8988T (cell line): ENCODE data around the gene RPP40.
"Not testable (repeated sequence)": the region's sequence is repeated elsewhere in the genome, so short reads cannot be mapped to it uniquely, and the experiment has no call there.

Experiments
- DNase-seq: peaks from one replicate; pipeline ENCODE4 v3.0.0; 2011

RPP40 gene

DNA sequence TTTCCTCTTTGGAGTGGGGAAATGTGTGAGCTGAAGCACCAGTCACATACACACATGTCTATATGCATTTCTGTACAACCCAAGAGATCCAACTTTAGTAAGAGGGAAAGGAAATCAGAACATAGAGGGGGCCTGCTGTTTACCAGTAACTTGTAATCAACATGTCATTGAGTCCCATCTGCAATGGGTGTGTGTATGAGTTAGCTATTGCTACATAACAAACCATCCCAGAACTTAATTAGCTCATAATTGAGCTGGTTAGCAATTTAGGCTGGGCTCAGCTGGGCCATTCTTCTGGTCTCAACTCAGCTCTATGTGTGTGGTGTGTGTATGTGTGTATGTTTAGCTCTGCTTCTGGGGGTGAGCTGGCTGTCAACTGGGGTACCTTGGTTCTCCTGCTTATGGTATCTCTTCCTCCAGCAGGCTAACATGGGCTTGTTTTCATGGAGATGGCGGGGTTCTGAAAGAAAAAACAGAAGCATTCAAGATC, 10.3 kb upstream of the RPP40 start:
- DNase-seq: no peak

DNA sequence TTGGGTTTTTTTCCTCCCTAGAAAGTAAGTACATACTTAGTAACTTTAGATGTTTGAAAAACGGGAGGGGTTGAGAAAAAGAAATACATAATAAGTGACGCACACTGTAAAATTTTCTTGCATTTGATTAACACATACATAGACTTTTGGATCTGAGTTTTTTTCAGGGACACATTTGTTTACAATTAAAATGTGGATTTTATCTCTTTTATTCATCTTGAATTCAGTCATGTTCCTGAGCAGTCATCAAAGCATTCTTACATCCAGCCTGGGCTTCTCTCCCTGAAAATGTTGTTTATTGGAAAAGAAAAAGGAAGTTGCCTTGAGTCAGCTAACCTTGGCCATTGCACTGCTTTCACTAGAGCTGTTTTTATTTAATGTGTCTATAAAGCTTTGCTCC, 8.7 kb upstream of the RPP40 start:
- DNase-seq: no peak

DNA sequence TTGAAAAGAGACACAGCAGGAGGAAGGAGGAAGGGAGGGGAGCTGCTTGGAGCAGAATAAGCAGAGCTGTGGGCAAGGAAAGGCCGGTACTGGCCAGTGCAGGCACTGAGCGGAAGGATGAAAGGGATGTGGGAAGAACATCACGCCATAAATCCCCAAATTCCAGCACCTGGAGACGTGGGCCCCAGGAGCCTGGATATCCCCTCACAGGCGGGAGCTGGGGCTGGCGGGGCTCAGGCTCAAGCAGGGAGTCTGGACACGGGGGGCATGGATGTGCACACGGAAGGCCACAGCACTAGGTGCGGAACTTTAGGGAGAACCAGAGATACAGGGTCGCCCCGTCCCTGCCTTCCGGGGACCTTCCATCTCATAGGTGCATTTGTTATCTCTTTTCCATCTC, 7.5 kb upstream of the RPP40 start:
- DNase-seq: no peak

DNA sequence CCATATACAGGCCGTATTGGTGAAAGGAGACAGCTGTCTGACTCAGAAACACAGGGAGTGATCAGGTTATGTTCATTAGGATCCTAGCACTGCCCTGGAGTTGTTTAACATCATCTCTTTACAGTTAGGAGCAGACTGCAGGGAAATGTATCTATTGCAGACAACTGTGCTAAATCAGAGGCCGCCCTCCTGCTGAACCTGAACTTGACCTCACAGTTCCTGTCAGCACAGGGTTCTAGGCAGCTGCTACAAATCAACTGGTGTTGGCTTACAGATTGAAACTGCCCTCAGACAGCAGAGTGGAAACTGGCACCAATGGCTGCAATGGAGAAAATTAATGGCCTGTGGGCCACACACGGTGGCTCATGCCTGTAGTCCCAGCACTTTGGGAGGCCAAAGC, 3.7 kb upstream of the RPP40 start:
- no peak for DNase-seq

DNA sequence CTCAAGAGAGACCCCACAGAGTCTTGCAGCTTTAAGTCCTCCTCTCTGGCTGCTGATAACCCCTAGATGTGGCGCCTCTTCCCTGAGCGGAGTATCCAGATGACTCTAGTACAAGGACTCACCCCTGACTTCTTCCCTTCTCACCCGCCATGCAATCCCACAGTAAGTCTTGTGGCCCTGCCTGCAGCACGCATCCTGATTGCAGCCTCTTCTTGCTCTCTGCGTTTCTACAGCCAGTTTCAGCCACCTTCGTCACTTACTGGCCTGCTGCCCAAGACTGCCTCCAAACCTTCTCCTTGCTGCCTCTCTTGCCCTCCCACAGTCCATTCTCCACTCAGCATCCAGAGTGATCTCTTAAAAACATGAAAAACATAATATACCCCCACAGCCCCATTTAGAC, 2.4 kb upstream of the RPP40 start:
- DNase-seq: no peak

DNA sequence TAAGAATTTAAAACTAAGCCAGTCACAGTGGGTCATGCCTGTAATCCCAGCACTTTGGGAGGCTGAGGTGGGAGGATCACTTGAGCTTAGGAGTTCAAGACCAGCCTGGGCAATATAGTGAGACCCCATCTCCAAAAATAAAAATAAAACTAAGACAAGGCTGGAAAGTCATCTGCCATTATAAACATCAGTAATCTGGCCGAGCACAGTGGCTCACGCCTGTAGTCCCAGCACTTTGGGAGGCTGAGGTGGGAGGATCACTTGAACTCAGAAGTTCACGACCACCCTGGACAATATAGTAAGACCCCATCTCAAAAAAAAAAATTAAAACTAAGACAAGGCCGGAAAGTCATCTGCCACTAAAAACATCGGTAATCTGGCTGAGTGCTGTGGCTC, 1.2 kb upstream of the RPP40 start:
- DNase-seq: not testable (repeated sequence)

DNA sequence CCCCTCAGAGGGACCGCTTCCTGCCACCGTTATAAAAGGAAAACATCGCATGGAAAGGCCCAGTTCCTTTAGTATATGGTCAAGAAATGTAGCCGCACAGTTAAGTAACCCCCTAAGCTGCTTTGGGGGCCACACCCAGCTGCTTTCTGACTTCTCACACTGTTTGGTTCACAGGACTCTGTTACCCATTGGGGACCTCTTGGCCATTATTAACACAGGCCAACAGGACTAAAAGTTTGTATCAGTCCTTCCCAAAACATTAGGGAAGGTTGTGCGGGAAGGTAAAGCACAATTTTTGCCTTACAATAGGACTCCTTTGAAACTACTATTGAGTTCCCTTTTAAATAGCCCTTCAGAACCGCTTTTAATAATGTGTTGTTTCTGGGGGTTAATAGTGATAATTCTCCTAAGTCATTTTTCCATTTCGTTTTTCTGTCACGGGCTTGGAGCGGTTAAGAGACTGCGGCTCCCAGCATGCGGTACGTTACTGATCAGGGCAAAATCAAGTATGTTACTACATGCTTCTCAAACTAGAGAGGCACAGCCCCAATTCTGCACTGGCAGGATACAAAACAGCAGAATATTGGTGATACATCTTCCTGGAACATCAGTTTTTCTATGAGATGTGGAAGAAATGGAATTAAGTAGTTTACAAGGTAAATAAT, 668 bp upstream of the RPP40 start:
- DNase-seq: no peak

DNA sequence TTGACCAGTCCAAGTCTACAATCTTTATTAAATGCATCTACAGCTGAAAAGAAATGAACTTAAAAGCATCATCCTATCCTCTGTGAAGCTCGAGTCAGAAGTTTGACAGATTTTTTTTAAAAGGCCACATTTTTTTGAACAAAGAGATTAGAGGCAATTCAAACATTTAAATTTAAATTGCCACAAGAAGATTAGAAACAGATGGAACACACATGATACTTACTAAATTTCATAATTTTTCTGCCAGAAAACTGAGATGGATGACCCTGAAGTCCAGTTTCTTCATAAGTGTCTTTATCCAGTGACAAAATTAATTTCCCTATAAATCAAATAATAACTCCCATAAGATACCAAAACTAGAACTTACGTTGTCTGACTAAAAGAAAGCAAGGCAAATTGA, 4.3 kb downstream of the RPP40 start:
- DNase-seq: no peak

DNA sequence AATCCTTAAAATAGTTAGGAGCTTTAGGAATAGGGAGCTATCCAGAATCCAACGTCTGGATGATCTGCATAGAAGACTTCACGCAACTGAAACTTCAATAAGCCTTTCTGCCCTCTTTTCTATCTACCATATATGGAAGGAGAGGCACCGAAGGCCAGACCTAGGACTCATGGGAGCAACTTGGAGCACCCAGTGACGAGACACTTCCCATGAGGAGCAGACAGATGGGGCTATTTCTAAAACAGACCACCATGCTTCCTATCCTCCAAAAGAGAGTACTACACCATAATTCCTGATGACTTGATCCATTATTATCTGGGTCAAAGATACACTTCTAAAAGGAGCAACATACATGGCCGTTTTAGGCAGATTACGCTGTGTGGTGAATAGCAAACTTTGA, 6.0 kb downstream of the RPP40 start:
- no peak for DNase-seq

DNA sequence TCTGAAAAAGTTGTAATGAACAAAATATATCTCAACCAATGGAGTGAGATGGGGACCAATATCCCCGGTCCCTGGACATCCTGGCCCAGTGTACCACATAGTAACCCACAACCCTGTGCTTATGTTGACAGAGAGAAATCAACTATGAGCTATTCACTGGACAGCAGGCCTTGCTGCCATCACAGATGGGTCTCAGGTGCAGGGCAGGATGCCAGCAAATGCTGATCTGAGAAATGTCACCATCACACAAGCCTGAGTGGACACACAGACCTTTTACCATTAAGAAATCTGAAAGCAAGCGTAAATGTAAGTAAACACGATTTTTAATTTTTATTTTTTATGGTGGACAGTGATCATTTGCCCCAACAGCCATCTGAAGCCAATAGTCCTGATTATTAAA, 9.1 kb downstream of the RPP40 start:
- DNase-seq: no peak

DNA sequence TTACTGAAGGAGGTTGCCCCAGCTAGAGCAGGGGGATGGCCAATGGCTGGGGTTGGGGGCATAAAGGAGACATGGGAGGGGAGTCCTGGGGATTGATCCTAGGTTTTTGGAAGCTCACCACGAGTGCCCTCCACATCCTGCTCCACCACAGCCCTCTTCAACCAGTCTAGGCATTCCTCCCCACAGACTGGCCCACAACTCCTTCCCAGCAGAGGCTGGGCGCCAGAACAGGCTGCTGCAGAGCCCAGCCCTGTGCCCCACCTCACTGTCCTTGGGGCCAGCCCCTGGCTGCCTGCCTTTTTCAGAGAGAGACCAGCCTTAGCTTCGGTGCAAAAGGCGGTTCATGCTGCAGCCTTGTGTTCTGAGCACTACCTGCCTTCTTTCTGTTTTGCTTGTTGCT, 16.4 kb downstream of the RPP40 start:
- no peak for DNase-seq

DNA sequence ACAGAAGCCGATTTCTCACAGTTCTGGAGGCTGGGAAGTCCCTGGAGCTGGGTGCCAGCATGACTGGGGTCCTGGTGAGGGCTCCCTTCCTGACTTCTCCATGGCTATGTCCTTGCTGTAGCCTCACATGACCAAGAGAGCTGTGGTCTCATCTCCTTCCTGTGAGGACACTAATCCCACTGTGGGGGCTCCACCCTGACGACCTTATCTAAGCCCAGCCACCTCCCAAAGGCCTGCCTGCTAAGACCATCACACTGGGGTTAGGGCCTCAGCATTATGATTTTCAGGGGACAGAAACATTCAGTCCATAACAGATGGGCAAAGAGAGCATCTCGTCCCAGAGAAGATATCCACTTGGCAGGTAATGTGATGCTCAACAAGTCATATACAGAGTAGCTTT, 16.8 kb downstream of the RPP40 start:
- no peak for DNase-seq

DNA sequence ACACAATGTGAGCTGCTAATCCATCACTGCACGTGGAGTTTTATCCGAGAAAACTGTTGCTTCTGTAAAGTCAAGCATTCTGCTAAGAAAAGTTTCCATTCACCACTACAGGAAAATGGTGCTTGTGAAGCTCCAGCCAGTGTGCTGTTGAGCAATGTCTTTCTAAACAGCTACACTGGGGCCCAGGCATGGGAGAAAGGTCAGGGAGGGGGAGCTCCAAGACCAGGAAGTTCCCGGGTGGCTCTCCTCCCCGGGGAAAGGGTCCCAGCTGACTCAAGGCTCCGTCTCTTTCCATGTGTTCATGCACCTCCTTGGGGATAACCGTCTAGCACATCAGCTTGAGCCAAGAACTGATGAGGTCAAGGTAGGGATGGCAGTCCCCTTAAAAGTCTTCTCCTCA, 20.5 kb downstream of the RPP40 start:
- DNase-seq: no peak

DNA sequence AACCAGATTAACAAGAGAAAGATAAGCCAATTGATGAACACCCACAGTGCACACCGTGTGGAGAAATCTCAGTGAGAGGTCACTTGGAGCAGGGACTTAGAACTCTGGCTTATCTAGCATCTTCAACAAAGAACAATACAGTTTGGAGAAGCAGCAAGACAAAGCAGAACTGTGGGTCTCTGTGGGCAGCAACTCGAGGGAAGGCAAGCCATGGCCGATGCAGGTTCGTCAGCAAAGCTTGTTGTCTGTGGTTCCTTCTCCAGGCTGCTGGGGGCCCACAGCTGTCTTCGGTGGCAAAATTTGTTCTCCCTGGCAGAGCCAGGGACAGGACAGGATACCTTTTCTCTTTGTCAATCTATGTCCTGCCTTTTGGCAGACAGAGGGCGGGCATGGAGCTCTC, 22.1 kb downstream of the RPP40 start:
- DNase-seq: no peak

DNA sequence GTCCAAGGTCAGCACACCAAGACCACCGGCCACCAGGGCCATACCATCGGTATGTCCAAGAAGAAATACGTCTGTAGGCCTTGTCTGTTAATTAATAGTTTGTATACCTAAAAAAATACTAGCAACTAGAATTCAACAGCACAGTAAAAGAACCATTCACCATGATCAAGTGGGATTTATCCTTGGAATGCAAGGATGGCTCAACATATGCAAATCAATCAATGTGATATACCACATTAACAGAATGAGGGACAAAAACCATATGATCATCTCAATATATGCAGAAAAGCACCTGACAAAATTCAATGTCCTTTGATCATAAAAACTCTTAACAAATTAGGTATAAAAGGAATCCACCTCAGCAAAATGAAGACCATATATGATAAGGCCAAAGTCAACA, 24.4 kb downstream of the RPP40 start:
- DNase-seq: no peak

DNA sequence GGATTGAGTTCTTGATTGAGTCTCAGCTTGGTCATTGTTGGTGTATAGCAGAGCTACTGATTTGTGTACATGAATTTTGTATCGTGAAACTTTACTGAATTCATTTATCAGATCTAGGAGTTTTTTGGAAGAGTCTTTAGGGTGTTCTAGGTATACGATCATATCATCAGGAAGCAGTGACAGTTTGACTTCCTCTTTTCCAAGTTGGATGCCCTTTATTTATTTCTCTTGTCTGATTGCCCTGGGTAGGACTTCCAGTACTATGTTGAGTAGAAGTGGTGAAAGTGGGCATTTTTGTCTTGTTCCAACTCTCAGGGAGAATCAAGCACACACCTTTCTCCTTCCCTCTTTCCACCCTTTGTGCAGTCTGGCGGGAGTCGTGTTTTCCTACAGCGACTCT, 26.4 kb downstream of the RPP40 start:
- DNase-seq: no peak

DNA sequence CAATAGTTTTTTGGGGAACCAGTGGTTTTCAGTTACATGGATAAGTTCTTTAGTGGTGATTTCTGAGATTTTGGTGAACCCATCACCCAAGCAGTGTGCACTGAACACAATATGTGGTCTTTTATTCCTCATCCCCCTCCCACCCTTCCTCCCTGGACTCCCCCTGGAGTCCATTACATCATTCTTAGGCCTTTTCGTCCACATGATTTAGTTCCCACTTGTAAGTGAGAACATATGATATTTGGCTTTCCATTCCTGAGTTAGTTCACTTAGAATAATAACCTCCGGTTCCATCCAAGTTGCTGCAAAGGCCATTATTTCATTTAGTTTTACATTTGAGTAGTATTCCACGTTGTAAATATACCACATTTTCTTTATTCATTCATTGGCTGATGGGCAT, 28.3 kb downstream of the RPP40 start:
- no peak for DNase-seq

DNA sequence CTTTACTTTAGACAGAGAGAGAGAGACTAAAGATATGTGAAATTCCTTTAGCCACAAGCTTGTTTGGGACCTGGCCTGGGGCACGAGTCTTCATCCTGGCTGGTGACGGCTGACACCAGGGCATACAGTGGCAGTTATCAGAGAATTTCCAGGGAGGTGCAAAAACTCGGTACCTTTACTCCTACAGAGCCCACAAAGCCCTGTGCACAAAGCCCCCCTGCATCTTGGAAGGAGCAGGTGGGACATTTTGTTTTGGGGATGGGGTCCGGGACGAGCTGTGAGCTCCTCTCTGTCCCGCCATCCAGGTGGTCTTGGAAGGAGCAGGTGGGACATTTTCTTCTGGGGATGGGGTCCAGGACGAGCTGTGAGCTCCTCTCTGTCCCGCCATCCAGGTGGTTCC, 28.9 kb downstream of the RPP40 start:
- DNase-seq: no peak

DNA sequence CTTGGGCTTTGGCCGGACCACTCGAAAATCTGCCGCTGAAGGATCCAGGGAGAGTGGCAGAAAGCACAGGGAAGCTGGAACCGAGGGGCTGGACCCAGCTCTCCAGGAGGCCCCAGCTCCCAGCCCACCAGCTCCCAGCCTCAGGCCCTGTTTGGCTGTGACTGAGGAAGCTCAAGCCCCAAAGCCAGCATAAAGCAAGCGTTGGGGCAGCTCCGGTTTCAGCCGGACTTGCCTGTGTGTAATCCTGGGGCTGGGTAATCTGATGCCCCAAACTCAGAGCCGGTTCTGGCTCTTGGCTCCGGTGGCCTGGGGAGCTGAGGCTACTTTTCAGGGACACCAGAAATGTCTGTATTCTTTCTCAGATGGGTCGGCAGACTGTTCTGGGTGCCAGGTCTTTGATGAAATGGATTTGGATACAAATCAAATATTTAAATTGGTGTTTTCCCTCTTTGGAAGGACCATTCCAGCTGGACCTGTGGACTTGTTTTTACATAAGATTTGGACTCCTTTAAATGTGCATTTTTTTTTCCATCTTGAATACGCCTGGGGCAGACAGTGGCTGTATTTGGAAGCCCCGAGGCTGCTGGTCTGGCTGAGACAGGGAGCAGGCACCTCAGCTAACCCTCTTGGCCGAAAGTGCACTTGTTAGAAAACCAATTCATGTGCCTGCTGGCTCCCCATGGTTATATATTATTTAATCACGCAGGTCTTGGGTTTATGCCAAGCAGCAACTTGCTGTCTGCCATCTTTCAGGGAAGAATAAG, 29.7 kb downstream of the RPP40 start:
- DNase-seq: no peak

DNA sequence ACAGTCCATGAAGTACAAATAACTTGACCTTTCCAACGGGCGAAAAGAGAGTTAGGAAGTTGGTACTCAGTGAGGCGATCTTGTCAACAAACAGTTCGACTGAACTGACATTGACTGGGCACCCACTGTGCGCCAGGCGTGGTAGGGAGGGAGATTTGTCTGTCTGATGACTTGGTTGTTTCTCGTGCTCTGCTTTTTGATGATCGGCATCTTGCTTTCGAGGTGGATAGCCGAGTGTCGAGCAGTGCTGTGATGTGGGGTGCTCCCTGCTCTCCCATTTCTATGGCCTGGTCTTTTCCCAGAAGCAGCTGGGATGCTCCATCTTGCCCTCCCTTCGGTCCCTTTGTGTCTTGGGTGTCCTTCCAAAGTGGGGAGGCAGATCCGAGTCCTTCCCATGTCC, 30.4 kb downstream of the RPP40 start:
- DNase-seq: no peak

DNA sequence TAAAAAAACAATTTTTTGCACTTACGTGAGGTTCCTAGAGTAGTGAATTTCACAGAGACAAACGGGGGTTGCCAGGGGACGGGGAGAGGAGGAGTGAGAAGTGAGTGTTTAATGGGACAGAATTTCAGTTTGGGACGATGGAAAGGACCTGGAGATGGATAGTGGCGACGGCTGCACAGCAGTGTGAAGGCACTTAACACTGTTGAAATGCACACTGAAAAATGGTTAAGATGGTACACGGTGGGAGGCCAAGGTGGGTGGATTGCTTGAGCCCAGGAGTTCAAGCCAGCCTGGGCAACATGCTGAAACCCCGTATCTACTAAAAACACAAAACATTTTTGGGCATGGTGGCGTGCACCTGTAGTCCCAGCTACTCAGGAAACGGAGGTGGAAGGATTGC, 31.4 kb downstream of the RPP40 start:
- DNase-seq: no peak

DNA sequence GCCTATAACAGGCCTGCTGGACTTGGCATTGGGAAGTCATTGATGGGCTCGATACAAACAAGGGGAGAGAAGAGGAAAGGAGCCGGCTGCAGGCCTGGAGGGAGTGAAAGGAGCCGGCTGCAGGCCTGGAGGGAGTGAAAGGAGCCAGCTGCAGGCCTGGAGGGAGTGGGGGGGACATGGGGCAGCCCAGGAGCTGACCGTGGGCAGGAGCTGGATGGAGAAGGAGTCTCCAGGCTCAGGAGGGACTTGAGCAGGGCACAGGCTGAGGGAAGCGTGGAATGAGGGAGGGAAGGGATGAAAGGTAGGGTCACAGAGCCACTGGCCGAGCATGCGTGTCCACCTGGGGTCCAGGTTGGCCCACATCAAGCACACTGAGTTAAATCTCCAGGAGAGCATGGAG, 32.0 kb downstream of the RPP40 start:
- DNase-seq: no peak

DNA sequence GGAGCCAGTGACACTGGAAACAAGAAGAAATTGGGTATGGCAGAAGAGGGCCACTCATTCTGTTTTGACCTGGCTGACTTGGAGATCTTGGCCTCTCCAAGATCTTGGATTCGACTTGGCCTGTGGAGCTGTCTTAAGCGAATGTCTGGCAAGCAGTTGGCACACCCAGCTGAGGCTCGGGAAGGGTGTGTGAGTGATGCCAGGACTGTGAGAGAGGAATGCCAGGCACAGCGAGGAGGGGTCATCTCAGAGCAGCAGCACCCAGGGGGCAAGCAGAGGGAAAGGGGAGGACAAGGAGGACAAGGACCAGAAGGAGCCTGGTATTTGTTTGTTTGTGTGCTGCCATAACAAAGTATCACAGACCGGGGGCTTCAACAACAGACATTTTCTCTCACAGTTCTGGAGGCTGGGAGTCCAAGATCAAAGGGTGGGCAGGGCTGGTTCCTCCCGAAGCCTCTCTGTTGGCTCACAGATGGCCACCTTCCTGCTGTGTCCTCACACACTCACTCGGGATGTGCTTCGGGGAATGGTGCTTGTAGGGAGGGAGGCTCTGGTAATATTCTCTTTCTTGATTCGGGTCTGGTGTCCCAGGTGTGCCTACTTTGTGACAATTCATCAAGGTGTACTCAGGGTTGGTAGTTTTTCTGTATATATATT, 33.0 kb downstream of the RPP40 start:
- no peak for DNase-seq

DNA sequence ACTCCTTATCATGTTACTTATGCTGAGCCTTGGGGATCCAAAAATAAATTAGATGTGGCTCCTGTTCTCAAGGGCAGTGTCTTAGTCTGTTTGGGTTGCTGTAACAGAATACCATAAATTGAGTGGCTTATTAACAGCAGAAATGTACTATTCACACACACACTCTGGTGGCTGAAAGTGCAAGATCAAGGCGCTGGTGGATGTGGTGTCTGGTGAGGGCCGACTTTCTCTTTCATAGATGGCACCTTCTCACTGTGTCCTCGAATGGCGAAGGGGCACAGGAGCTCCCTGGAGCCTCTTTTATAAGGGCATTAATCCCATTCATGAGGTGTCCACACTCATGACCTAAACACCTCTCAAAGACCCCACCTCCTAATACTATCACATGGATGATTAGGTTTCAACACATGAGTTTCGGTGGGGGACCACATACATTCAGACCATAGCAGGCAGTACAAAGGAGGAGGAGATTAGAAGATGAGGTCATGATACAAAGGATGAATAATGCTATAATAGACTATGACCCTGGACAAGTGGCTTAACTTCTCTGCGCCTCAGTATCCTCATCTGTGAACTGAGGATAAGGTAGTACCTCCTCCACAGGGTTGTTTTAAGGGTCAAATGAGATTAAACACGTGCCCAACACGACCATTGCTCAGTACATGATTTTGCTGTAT, 34.1 kb downstream of the RPP40 start:
- DNase-seq: no peak
